Hematopoietic multipotent progenitor cell treated with erythropoietin and hydrocortisone succinate and interleukin-3 and kit ligand, for 15 days (in vitro differentiated cells): ENCODE data around the gene KCNJ8.
A peak's percentile ranks its signal among the peaks of the same experiment; 100 is the strongest.
"Not testable (repeated sequence)": the region's sequence is repeated elsewhere in the genome, so short reads cannot be mapped to it uniquely, and the experiment has no call there.

Source experiments
- DNase-seq: peaks from one replicate; pipeline ENCODE4 v3.0.0-alpha.2; 2015; ENCODE audit warnings: low spot score

KCNJ8 gene

GRCh38 chr12:21774358-21775132 lies at the start of gene KCNJ8:
KCNJ8 (minus strand) TSS chr12:21774706; CDS start chr12:21773616, 1,090 bp downstream.
- DNase-seq = no peak

DNA sequence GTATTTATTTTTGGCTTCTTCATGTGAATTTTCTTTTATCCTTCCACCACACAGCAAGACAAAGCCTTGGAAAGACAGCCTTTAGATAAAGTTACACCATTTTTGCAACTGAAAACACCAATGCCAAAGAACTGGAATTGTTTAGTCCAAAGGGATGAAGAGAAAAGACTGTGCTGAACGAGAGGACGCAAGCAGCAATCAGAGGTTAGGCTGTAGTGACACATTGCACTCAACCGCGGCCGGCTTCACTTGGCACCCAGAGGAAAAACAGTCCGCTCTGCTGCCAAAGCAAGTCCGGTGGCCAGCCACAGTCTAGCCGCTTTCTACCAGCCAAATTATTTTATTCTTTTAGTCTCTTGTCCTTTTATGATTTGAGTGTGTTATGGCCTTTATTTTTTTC lies 49.1 kb upstream of the KCNJ8 start:
- no peak for DNase-seq

DNA sequence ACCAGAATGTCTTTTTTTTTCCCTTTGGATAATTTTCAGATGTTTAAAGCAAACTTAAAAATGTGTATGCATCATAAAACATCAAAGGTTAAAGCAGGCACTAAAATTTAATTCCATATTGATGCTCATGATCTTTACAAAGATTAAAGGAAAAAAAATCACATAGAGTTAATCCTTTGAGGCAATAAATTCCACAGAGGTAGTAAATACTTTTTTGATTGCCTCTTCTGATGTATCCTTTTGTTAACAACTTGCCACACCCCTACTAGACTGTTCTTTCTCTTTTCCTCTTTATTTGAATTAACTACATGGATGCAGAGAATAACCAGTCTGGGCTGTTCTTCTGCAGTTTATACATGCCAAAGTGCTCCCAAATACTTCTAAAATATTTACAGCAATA lies 45.2 kb upstream of the KCNJ8 start:
- DNase-seq = no peak

DNA sequence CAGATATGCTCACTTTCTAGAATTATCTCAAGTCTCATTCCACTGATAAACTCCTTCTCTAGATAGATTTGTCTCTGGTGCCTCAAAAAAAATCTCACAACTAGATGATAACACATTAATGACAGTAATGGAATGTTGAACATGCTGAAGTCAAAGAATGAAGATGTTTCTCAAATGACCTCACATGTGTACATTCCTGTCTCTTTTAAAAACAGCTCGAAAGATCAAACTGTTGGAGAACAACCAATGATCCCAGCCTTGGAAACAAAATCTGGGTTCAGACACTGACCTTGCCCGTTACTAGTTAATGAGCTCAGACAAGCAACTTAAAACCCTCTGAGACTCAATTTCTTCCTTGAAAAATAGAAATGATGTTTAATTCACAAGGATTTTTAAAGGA lies 44.7 kb upstream of the KCNJ8 start:
- no peak for DNase-seq

GRCh38 chr12:21818627-21819026 lies 44.1 kb upstream of the KCNJ8 start:
- DNase-seq = no peak

DNA sequence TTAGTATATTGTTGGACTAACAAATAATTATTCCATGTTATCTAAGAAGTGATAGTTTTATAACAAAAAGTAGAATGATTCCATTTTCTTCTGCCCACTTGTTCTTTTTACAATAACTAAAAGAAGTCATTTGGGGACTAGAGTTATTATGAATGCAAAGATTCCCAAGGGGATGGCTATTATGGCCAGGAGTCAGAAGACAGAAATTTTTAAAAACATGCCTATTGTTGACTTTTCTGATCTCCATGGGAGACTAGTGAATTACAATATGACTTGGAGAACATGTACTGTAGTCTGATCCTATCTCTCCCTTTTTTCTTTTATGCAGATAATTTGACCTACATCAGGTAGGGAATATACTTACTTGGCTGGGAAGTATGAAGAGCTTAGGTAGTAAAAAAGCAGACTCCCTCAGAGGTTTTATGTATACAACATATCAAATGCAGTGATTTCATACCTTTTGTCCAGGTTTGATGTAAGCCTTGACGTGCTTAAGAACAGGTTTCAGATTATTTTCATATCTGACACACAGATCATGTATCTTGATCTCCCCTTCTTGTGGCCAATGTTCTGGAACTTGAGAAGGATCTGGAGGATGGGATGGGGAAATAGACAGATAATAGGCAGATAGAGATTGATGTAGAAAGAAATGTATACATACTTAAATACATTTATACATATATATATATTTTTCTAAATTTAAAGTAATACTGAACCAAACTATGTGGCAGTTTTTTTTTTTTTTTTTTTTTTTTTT lies 41.0 kb upstream of the KCNJ8 start:
- no peak for DNase-seq

- DNase-seq = no peak
Measured at GRCh38 chr12:21814814-21815213, 40.3 kb upstream of the KCNJ8 start.

GRCh38 chr12:21814327-21814726 lies 39.8 kb upstream of the KCNJ8 start:
- no peak for DNase-seq

- DNase-seq = no peak
Measured at GRCh38 chr12:21813751-21814150, 39.2 kb upstream of the KCNJ8 start.

DNA sequence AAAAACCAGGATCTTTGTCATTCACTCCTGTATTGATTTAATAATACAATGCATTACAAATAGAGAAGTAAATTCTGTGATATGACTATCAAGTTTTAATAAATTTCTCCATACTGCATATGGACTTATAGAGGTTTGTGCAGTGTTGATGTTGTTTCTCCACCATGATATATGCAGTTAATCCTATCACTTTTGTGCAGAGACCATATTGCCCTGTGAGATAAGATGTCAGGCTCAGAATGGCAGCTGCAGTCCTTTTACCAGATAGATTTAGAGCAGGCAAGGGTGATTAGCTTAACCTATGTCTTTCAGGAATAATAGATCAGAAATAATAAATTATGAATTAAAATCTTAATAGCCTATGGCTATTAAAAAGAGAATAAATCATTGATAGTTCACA lies 38.6 kb upstream of the KCNJ8 start:
- DNase-seq = peak; percentile 5

DNA sequence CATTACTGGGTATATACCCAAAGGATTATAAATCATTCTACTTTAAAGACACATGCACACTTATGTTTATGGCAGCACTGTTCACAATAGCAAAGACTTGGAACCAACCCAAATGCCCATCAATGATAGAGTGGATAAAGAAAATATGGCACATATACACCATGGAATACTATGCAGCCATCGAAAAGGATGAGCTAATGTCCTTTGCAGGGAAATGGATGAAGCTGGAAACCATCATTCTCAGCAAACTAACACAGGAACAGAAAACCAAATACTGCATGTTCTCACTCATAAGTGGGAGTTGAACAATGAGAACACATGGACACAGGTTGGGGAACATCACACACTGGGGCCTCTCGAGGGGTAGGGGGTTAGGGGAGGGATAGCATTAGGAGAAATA lies 37.8 kb upstream of the KCNJ8 start:
- not testable (repeated sequence) for DNase-seq

- DNase-seq = no peak
Measured at GRCh38 chr12:21809100-21809499, 34.6 kb upstream of the KCNJ8 start.

- no peak for DNase-seq
Measured at GRCh38 chr12:21806255-21806654, 31.7 kb upstream of the KCNJ8 start.

GRCh38 chr12:21801522-21802288 lies 27.2 kb upstream of the KCNJ8 start:
- DNase-seq = no peak

DNA sequence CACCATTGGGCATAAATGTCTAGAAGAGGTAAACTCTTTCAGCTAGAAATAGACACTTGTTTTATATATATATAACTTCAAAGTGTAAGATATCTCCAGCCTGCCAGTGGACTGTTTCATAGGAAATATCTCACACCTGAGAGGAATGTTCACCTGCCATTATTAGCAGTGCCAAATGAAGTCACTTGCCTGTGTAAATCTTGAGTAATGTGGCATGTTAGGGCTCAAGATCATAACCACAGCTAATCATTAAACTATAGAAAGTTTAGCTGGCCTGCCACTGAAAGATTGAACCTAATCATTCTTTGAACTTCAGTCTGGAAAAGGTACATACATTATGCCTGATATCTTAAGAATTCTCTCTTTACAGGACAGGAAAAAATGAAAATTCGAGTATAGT lies 25.5 kb upstream of the KCNJ8 start:
- DNase-seq = no peak

DNA sequence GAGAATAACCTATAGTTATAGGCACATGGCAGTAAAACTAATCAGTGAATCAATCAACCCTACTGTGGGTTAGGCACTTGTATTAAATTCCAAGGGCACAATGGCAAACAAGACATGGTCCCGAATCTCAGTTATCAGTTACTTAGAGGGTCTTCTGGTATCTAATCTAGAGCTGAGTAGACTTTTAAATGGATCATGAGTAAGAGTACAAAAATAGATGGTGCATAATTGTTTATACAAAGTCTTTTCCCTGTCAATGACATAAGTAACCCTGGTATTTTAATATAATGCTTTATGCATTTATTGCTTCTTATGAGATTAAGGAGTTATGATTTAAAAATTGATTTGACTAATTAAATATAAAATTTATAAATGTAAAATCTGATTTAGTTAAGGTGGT lies 23.0 kb upstream of the KCNJ8 start:
- no peak for DNase-seq

GRCh38 chr12:21795648-21796328 lies 21.3 kb upstream of the KCNJ8 start:
- DNase-seq = no peak

- DNase-seq = not testable (repeated sequence)
Measured at GRCh38 chr12:21794807-21795595, 20.5 kb upstream of the KCNJ8 start.

GRCh38 chr12:21789687-21790086 lies 15.2 kb upstream of the KCNJ8 start:
- not testable (repeated sequence) for DNase-seq

- no peak for DNase-seq
Measured at GRCh38 chr12:21788089-21788983, 13.8 kb upstream of the KCNJ8 start.
